ENCODE results near the gene MYO1H.

Gene MYO1H

GRCh38 chr12:109449845-109450532 lies 102.3 kb downstream of the MYO1H start:
- DNase-seq (ENCODE audit: low read depth in 3 of 3), result no peak

- no peak for DNase-seq (ENCODE audit: low read depth in 3 of 3)
Measured at GRCh38 chr12:109450980-109451379, 103.3 kb downstream of the MYO1H start.

- DNase-seq (ENCODE audit: low read depth in 3 of 3), result no peak
Measured at GRCh38 chr12:109451400-109451799, 103.7 kb downstream of the MYO1H start.

- no peak for DNase-seq (ENCODE audit: low read depth in 3 of 3)
Measured at GRCh38 chr12:109452489-109452888, 104.8 kb downstream of the MYO1H start.

- no peak for DNase-seq (ENCODE audit: low read depth in 3 of 3)
Measured at GRCh38 chr12:109455706-109456105, 108.0 kb downstream of the MYO1H start.

- no peak for DNase-seq (ENCODE audit: low read depth in 3 of 3)
Measured at GRCh38 chr12:109458086-109458485, 110.4 kb downstream of the MYO1H start.

GRCh38 chr12:109458771-109459208 lies 111.1 kb downstream of the MYO1H start:
- DNase-seq (ENCODE audit: low read depth in 3 of 3), result no peak

- DNase-seq (ENCODE audit: low read depth in 3 of 3), result no peak
Measured at GRCh38 chr12:109459247-109459646, 111.5 kb downstream of the MYO1H start.

- DNase-seq (ENCODE audit: low read depth in 3 of 3), result no peak
Measured at GRCh38 chr12:109460538-109460937, 112.8 kb downstream of the MYO1H start.

- no peak for DNase-seq (ENCODE audit: low read depth in 3 of 3)
Measured at GRCh38 chr12:109461049-109461845, 113.5 kb downstream of the MYO1H start.

- no peak for DNase-seq (ENCODE audit: low read depth in 3 of 3)
Measured at GRCh38 chr12:109461846-109462756, 114.4 kb downstream of the MYO1H start.

GRCh38 chr12:109462868-109463692 lies 115.4 kb downstream of the MYO1H start:
- no peak for DNase-seq (ENCODE audit: low read depth in 3 of 3)

GRCh38 chr12:109463756-109464155 lies 116.1 kb downstream of the MYO1H start:
- DNase-seq (ENCODE audit: low read depth in 3 of 3), result no peak

- no peak for DNase-seq (ENCODE audit: low read depth in 3 of 3)
Measured at GRCh38 chr12:109464642-109465351, 117.1 kb downstream of the MYO1H start.

GRCh38 chr12:109466305-109466704 lies 118.6 kb downstream of the MYO1H start:
- no peak for DNase-seq (ENCODE audit: low read depth in 3 of 3)

- DNase-seq (ENCODE audit: low read depth in 3 of 3), result no peak
Measured at GRCh38 chr12:109466821-109467220, 119.1 kb downstream of the MYO1H start.

GRCh38 chr12:109467978-109468676 lies 120.4 kb downstream of the MYO1H start:
- no peak for DNase-seq (ENCODE audit: low read depth in 3 of 3)

- no peak for DNase-seq (ENCODE audit: low read depth in 3 of 3)
Measured at GRCh38 chr12:109469517-109469916, 121.8 kb downstream of the MYO1H start.

- DNase-seq (ENCODE audit: low read depth in 3 of 3), result no peak
Measured at GRCh38 chr12:109473006-109473405, 125.3 kb downstream of the MYO1H start.

All from stimulated activated CD4-positive, alpha-beta T cell treated with anti-CD3 and anti-CD28 coated beads, TNF-alpha, amount 100 ng/mL, for 48 hours (primary cell).